Fibroblast of peridontal ligament (primary cell): ENCODE results near the gene RPS6KL1.

Source experiments
- DNase-seq: peaks from one replicate; pipeline ENCODE4 v3.0.0-alpha.2; 2010; ENCODE audit errors: extremely low read depth

The RPS6KL1 gene

DNA sequence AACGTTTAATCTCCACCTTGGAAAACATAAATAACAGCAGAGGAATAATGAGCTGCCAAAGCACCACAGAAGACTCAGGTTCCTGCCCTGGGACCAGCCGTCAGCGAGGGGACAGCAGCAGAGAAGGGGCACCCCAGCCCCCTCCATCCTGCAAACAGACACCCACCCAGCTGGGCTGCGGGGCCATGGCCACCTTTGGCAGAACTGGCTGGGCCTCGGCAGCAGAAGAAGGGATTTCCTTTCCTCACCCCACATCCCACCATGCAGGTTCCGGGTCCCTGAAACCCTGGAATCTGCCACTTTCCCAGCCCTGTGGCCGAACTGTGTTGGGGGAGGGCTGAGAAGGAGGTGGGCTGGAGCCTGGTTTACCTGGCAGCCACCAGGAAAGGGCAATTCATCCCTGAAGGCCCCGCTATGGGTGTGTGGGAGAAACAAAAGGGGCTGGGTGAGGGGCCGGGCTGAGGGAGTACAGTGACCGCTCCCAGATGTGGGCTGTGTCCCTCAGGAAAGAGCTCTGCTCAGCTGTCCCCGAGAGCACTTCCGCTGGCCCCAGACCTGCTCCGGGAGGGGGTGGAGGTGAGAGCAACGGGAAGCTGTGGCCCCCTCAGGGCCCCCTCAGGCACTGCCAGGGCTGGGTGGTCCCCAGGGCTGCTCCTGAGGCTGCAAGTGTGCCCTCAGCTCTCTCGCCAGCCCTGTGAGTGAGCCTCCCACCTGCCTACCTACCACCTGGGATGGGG is 28.6 kb upstream of the RPS6KL1 start:
- DNase-seq, result no peak

DNA sequence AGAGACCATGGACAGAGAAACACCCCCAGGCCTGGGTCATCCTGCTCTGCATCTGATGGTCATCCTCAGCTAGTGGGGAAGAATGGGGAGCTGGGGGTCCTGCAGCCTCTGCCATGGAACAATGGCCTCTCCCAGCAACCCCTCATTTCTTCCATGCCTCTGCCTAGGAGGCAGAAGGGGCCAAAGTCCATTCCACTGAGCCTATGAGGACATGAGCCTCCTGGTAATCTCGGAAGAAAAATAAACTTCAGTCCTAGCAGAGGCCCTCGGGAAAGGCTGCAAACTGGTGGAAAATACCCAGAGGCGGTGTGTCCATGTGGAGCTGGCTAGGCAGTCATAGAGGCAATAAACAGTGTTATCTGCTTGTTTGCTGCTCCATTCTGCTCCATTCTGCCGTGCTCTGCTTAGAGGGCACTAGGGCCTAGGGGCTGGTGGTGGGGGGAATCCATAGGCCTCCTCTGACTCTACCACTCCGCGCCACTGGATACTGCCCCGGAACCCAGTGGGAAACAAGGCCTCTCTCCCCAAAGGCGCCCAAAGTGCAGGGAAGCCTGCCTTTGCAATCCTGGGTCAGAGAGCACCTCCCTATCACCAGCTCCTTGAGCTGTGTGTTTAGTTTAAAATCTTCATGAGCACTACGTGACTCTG is 27.9 kb upstream of the RPS6KL1 start:
- no peak for DNase-seq

GRCh38 chr14:74949859-74950573 is 27.0 kb upstream of the RPS6KL1 start:
- no peak for DNase-seq

- DNase-seq, result no peak
Observed at GRCh38 chr14:74949191-74949601, 26.1 kb upstream of the RPS6KL1 start.

DNA sequence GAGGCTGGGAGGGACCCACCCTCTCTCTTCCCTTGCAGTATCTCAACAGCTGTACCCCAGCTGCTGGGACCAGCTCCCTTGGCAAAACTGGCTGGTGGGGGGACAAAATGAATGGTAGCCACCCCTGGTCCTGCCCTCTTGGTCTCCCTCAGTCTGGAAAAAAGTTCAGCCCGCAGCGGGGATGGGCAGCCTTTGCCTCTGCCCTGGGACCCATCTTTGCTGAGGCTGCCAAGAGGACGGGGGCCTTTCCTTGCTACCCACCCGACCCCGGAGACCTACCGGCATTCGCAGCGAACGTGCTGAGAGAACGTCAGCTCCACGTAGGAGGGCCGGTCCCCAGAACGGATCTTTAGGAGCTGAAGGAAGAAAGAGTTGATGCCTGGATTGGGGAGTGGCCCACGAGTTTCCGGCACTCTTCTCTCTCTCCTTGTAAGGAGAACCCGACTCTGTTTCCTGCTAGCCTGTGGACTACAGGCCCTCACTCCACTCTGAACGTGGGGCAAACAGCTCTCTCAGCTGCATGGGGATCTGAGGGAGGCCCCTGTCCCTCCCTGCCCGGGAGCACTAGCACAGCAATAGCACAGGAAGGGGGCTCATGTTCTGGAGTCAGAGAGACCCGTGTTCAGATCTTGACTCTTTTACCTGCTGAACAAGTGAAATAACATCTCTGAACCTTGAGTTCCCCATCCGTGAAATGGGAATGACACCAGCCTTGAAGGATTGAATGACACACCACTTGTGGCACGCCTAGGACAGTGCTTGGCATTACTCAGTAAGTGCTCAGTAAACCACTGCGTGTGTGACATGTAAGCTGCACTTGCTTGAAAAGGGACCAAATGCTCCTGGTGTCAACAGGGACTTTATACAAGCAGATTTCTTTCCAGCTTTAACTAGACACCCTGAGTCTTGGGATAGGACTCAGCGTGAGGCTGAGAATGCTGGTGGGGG is 25.4 kb upstream of the RPS6KL1 start:
- DNase-seq, result no peak

- no peak for DNase-seq
Observed at GRCh38 chr14:74947353-74948227, 24.5 kb upstream of the RPS6KL1 start.

- no peak for DNase-seq
Observed at GRCh38 chr14:74946659-74947281, 23.7 kb upstream of the RPS6KL1 start.

DNA sequence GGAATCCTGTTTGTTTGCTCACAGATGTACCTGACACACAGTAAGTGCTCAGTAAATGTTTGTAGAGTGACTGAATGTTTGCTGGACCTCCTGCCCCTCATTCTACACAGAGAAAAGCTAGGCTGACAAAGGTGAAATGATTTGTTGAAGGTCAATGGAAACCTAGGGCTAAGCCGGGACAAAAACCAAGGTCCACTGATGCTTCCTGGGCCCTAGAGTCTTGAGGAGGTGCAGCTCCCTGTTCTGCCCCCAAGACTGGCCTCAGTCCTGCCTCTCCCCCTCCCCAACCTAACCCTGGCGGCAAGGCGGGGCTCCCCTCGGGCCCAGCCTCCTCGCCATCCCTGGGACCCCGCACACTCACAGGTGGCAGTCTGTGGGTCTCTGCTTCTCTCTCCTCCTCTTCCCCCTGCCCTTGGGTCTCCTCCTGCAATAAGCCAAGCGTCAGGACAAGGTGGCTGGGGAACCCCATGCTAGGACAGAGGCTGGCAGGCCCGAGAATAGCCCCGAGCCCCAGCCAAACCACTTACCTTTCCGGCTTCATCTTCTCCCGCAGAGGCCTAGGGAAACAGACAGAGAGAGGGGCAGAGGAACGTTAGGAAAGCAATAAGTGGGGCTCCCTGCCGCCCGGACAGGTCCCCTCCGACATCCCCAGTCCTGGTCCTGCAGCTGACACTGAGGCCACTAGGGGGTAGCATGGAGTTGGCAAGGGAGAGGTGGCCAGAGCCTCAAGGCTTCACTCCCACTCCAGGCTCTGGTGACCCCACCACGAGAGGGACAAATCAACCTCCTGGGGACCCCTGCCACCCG is 23.0 kb upstream of the RPS6KL1 start:
- DNase-seq, result peak; percentile 66

GRCh38 chr14:74945261-74945851 is 22.3 kb upstream of the RPS6KL1 start:
- no peak for DNase-seq

- DNase-seq, result no peak
Observed at GRCh38 chr14:74942608-74943007, 19.5 kb upstream of the RPS6KL1 start.

- no peak for DNase-seq
Observed at GRCh38 chr14:74942181-74942580, 19.1 kb upstream of the RPS6KL1 start.

DNA sequence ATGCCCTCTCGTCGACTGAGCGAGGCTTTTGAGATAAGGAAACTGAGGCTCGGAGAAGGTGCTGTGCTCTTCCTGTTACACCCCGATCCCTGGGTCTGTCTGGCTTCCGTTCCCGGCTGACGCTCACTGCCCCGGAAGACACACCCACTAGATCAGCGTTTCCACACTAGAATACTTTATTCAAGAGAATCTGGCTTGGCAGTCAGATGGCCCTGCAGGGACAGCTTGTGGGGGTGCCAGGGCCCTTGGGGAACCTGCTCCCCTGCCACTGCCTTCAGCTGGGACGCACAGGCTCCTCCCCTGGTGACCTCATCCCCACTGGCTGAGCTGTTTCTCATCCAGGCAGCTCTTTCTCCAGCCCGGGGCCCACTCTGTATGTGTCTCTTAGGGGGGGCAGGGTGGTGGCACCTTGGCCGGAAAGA is 18.6 kb upstream of the RPS6KL1 start:
- no peak for DNase-seq

DNA sequence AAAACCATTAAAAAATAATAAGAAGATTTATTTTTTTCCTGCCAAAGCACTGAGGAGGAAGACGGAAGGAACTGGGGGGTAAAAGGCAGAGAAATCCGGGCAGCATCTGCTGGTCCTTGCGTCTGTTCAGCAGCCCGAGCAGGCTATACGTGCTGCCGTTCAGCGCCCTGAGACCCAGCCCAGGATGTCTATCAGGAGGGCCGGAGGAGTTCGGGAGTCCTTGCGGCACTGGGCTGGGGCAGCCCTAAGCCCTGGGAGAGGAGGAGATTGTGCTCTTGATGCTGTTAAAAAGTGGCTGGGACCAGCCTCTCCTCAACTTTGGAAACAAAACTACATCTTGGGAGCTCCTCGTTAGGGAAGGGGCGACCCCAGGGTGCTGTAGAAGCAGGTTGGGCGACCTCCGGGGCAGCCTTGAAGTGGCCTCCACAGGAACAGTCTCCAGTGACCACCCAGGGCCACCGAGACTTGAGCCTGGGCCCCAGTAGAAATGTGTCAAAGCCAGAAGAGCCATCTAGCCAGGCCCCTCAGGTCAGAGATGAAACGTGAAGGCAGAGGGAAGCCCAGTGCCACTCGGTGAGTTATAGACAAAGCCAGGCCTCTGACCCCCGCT is 18.0 kb upstream of the RPS6KL1 start:
- no peak for DNase-seq

DNA sequence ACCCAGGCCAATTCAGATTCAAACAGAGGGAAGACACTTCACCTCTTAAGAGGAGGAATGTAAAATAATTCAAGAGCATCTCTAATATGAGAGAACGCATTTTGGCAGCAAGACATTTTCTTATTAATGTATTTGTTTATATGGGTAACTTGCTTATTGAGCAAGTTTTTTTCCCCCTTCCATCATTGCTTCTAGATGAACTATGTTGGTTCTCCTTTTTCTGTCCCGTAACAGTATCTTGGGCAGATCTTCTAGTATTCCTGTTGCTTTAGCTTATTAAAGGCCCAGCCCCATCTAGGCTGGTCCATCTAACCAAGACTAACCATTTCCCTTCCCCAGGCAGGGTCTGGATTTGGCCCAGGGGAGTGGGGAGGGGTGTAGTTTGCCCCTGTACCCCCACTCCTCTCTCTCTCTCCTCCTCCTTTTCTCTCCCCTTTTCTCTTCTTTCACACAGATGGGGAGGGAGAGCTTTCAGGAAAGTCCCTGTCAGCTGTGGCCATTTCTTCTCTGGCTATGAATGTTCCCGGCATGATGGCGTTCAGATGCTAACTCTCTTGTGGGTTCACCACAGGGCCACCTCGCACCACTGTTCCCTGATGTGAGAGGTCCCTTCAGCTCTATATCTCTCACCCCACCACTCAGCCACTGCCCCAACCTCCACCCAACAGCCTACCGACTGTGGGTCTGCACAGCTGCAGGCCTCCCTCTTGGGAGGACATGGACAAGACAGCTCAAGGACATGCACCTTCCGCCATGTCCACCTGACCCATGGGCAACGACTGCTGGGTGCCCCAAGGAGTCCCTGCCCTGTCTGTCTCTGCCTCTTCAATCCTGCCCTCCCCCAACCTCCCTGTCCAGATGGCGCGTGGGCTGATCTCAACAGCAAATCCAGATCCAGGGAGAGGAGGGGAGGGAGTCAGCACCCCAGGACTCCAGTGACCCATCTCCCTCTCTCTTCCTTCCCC is 15.8 kb upstream of the RPS6KL1 start:
- DNase-seq, result no peak

GRCh38 chr14:74937171-74937570 is 14.1 kb upstream of the RPS6KL1 start:
- no peak for DNase-seq

DNA sequence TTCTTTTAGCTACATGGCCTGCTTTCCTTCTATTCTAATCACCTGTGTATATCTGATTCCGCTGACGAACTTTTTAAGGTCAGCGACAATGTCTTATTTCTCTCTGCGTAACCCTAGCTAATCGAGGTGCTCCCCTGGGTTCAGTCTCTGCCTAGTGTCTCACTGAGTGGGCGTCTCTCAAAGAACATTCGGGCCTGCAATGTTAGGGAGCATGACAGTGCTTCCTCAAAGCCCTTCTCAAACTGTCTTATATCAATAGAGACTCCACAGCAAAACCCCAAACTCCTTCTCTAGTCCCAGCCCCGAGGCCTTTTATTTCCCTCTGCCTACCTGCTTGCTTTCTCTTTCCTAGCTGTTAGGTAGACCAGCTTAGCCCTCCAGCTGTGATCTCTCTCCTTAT is 13.7 kb upstream of the RPS6KL1 start:
- no peak for DNase-seq

- no peak for DNase-seq
Observed at GRCh38 chr14:74936151-74936550, 13.1 kb upstream of the RPS6KL1 start.

- no peak for DNase-seq
Observed at GRCh38 chr14:74935360-74935680, 12.3 kb upstream of the RPS6KL1 start.
